ENCODE results near the gene SEC22C. TPM values are rescaled to one million over a fixed set of nuclear protein-coding genes. Genes with fewer than 3 reads are reported as not detected.

The SEC22C gene
- total RNA-seq, 1 experiment from 2014 or later: 38.1 TPM

DNA sequence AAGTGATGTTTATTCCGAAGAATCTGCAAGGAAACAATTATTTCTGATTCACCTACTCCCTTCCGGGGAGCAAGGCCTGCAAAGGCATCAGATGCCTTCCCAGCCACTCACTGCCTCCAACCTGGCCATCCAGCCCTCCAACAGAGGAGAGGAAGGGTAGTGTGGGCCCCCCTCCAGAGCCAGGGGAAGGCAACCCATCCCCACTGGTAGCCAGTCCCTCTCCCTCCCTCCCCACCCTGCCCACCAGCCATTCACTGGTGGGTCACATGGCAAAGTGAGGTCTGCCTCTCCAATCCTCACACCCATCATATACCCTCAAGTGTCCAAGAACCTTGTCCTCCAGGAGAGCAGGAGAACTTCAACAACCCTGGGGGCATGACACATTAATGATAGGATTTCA is 81.7 kb downstream of the SEC22C start:
- intact Hi-C loops (cut with micrococcal nuclease; ENCODE audit: unreplicated experiment): no loop called here
- Histone ChIP-seq H3K4me2 (no peak overlapping the region), H3K36me3 (ENCODE audit: low read depth) (no peaks in the 10 kb centered on the region), H3K27me3 (ENCODE audit: insufficient read depth, low read depth) (no peaks in the 10 kb centered on the region), H2AFZ (no peak overlapping the region), H3F3A (ENCODE audit: insufficient read depth, low read depth) (peaks cover 18% of the 10 kb centered on the region; the same call in 1 of the 2 replicates), H3K27ac (no peak overlapping the region), H4K20me1 (ENCODE audit: insufficient read depth) (no peaks in the 10 kb centered on the region), H3K4me3 (no peak overlapping the region), H3K79me2 (ENCODE audit: low read depth) (peaks cover 13% of the 10 kb centered on the region), H3K4me1 (replicated peaks; ENCODE audit: insufficient read depth) (peaks cover 36% of the 10 kb centered on the region), H3K9me2 (ENCODE audit: insufficient read depth) (no peaks in the 10 kb centered on the region), H3K9me3 (ENCODE audit: insufficient read depth, low read depth) (no peaks in the 10 kb centered on the region)
- CTCF ChIA-PET: no interaction called here
- no TSS peak for BruUV-seq (replicated peaks)
- POLR2A ChIA-PET (ENCODE audit: unreplicated experiment): no interaction called here
- TF ChIP-seq EZH2 (IDR thresholded peaks at IDR 0.05; ENCODE audit: low read depth): no peak
- TF ChIP-seq, protein P1, sequence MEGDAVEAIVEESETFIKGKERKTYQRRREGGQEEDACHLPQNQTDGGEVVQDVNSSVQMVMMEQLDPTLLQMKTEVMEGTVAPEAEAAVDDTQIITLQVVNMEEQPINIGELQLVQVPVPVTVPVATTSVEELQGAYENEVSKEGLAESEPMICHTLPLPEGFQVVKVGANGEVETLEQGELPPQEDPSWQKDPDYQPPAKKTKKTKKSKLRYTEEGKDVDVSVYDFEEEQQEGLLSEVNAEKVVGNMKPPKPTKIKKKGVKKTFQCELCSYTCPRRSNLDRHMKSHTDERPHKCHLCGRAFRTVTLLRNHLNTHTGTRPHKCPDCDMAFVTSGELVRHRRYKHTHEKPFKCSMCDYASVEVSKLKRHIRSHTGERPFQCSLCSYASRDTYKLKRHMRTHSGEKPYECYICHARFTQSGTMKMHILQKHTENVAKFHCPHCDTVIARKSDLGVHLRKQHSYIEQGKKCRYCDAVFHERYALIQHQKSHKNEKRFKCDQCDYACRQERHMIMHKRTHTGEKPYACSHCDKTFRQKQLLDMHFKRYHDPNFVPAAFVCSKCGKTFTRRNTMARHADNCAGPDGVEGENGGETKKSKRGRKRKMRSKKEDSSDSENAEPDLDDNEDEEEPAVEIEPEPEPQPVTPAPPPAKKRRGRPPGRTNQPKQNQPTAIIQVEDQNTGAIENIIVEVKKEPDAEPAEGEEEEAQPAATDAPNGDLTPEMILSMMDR (conservative IDR thresholded peaks at IDR 0.05): no peak
- no peak for DNase-seq

DNA sequence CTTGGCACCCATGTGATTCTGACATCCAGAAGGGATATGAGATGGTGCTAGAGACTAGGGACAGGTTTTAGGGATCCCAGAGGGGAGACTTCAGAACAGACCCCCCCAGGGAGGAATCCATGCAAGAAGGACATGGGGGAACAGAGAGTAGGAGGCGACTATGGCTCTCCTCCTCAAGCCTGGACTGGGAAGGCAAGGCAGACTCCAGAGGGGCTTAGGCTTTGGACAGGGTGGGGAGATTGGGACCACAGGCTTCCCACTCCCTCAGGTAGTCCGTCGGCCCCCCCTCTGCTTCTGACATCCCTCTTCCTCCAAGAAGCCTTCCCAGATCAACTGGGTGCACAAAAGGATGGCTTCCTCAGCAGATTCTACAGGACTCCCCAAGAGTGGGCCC is 82.3 kb downstream of the SEC22C start:
- Histone ChIP-seq H3K79me2 (ENCODE audit: low read depth) (peaks cover 13% of the 10 kb centered on the region), H3K4me3 (no peak overlapping the region), H3K36me3 (ENCODE audit: low read depth) (no peaks in the 10 kb centered on the region), H3K9me2 (ENCODE audit: insufficient read depth) (no peaks in the 10 kb centered on the region), H3K27me3 (ENCODE audit: insufficient read depth, low read depth) (no peaks in the 10 kb centered on the region), H3F3A (ENCODE audit: insufficient read depth, low read depth) (peaks cover 18% of the 10 kb centered on the region; the same call in 1 of the 2 replicates), H3K4me2 (no peak overlapping the region), H3K27ac (no peak overlapping the region), H3K9me3 (ENCODE audit: insufficient read depth, low read depth) (no peaks in the 10 kb centered on the region), H4K20me1 (ENCODE audit: insufficient read depth) (no peaks in the 10 kb centered on the region), H2AFZ (no peak overlapping the region), H3K4me1 (replicated peaks; ENCODE audit: insufficient read depth) (peaks cover 36% of the 10 kb centered on the region)
- no peak for TF ChIP-seq EZH2 (IDR thresholded peaks at IDR 0.05; ENCODE audit: low read depth)
- TF ChIP-seq, protein P1 (conservative IDR thresholded peaks at IDR 0.05): no peak
- intact Hi-C loops (cut with micrococcal nuclease; ENCODE audit: unreplicated experiment): no loop called here
- DNase-seq: no peak
- ChIA-PET POLR2A (ENCODE audit: unreplicated experiment) (no interaction called here), CTCF (no interaction called here)
- BruUV-seq (replicated peaks): no TSS peak

DNA sequence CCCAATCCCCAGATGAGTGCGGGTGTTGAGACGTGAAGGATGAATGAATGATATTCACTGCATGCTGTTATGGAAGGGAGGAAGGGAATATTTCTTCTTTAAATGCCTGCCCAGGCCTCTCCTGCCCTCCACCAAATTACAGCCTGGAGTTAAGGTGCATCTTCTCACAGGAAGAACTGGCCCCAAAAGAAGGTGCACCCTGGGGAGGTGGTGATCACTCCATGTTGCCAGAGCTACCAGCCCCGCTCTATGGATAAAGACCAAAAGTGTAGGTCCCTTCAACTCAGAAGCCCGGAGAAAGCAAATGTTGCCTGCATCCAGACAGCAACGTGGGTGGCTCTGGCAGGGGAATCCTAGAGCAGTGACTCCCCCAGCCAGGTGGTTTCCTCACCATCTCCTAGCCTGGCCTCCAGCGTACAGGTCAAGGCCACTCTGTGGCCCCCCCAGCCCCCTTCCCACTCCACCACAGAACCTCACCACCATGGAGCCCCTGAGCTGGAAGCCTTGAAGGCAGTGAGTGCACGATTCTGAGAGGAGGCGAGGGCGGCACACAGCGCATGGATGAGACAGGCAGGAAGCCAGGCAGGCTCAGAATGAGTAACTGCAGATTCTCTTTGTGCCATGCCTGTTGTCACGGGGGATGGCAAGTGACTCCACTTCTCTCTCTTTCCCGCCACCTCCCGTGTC is 82.8 kb downstream of the SEC22C start:
- Histone ChIP-seq H3K79me2 (ENCODE audit: low read depth) (peaks cover 9% of the 10 kb centered on the region), H3K4me3 (no peak overlapping the region), H3K4me2 (no peak overlapping the region), H3F3A (ENCODE audit: insufficient read depth, low read depth) (peaks cover 18% of the 10 kb centered on the region; the same call in 1 of the 2 replicates), H3K27me3 (ENCODE audit: insufficient read depth, low read depth) (no peaks in the 10 kb centered on the region), H3K27ac (no peak overlapping the region), H3K36me3 (ENCODE audit: low read depth) (no peaks in the 10 kb centered on the region), H3K4me1 (replicated peaks; ENCODE audit: insufficient read depth) (peaks cover 36% of the 10 kb centered on the region), H2AFZ (no peak overlapping the region), H4K20me1 (ENCODE audit: insufficient read depth) (no peaks in the 10 kb centered on the region), H3K9me3 (ENCODE audit: insufficient read depth, low read depth) (no peaks in the 10 kb centered on the region), H3K9me2 (ENCODE audit: insufficient read depth) (no peaks in the 10 kb centered on the region)
- DNase-seq: no peak
- ChIA-PET CTCF (no interaction called here), POLR2A (ENCODE audit: unreplicated experiment) (no interaction called here)
- no peak for TF ChIP-seq EZH2 (IDR thresholded peaks at IDR 0.05; ENCODE audit: low read depth)
- TF ChIP-seq, protein P1 (conservative IDR thresholded peaks at IDR 0.05): no peak
- intact Hi-C loops (cut with micrococcal nuclease; ENCODE audit: unreplicated experiment): no loop called here
- BruUV-seq (replicated peaks): no TSS peak
